A673 (cell line): Measurements from ENCODE around the gene SH3TC2. TPM values are rescaled to one million over a fixed set of nuclear protein-coding genes. Genes with fewer than 3 reads are reported as not detected.

Experiments
- BruUV-seq: library from RNA; stranded (reverse); fragments of 400-500 nt; replicated peaks from 2 replicates; lab custom pipeline; 2021; lab: Mats Ljungman, UMichigan
- CTCF ChIA-PET: fragments of 300-600 bp; sonication (Branson Sonifier 250); formaldehyde crosslinking; loops from one replicate; lab custom pipeline; 2022; ENCODE audit warnings: antibody characterized with exemption; lab: Charles Lee
- POLR2A ChIA-PET: fragments of 300-600 bp; sonication (Branson Sonifier 250); formaldehyde crosslinking; loops from one replicate; lab custom pipeline; 2022; ENCODE audit warnings: antibody characterized with exemption; ENCODE audit not compliant: low non-redundant PET; lab: Charles Lee
- DNase-seq: peaks from one replicate; pipeline ENCODE4 v3.0.0-alpha.2; 2015; ENCODE audit warnings: low spot score
- H3K27ac ChIP-seq: fragments of 200-600 bp; sonication (generic); 2 replicates; pipeline ENCODE4 v1.5.1; 2016; ENCODE audit warnings: mixed run types, low read depth, mild to moderate bottlenecking, mixed read lengths, antibody characterized with exemption, low read length; ENCODE audit not compliant: poor library complexity, severe bottlenecking
- H3K27me3 ChIP-seq: fragments of 200-600 bp; sonication (generic); replicated peaks from 2 replicates; pipeline ENCODE4 v1.6.1; 2017; ENCODE audit warnings: mixed run types, low read depth, mild to moderate bottlenecking, mixed read lengths, antibody characterized with exemption, low read length; ENCODE audit not compliant: insufficient read depth, poor library complexity
- H3K36me3 ChIP-seq: fragments of 200-600 bp; sonication (generic); 2 replicates; pipeline ENCODE4 v1.6.1; 2016; ENCODE audit warnings: mixed run types, mild to moderate bottlenecking, mixed read lengths, antibody characterized with exemption, low read length; ENCODE audit not compliant: insufficient read depth, poor library complexity, severe bottlenecking
- H3K4me1 ChIP-seq: fragments of 200-600 bp; sonication (generic); 2 replicates; pipeline ENCODE4 v1.6.1; 2017; ENCODE audit warnings: mixed run types, mild to moderate bottlenecking, mixed read lengths, antibody characterized with exemption, low read length; ENCODE audit not compliant: insufficient read depth, poor library complexity, severe bottlenecking
- H3K4me3 ChIP-seq: fragments of 200-600 bp; sonication (generic); 2 replicates; pipeline ENCODE4 v1.5.1; 2016; ENCODE audit warnings: low read depth, mixed run types, mild to moderate bottlenecking, mixed read lengths, low read length; ENCODE audit not compliant: poor library complexity, severe bottlenecking
- H3K9me3 ChIP-seq: fragments of 200-600 bp; sonication (generic); 2 replicates; pipeline ENCODE4 v1.6.1; 2016; ENCODE audit warnings: mixed run types, low read depth, mild to moderate bottlenecking, mixed read lengths, antibody characterized with exemption, low read length; ENCODE audit not compliant: poor library complexity, severe bottlenecking
- EZH2 ChIP-seq: fragments of 200-600 bp; sonication (generic); IDR thresholded peaks from 2 replicates; pipeline ENCODE4 v1.6.1; 2017; ENCODE audit warnings: borderline replicate concordance, low read depth, mild to moderate bottlenecking, mixed read lengths, antibody characterized with exemption, low read length; ENCODE audit not compliant: poor library complexity, severe bottlenecking
- intact Hi-C: fragments of 100-400 bp; cut with micrococcal nuclease; formaldehyde crosslinking; loops from one replicate; pipeline ENCODE4 v1.10.0; 2022; ENCODE audit not compliant: unreplicated experiment
- total RNA-seq: library from RNA; stranded (reverse); gene quantifications from 2 replicates; pipeline ENCODE4 v1.2.3, GENCODE V29; 2021
- TF ChIP-seq, protein P1 (sequence below): fragments of 300-800, 200-600 bp; sonication (generic); conservative IDR thresholded peaks from 2 replicates; pipeline ENCODE4 v1.5.1; 2017; ENCODE audit warnings: low read depth, mild to moderate bottlenecking, antibody characterized with exemption, low read length, moderate library complexity, mixed read lengths

Gene SH3TC2
- total RNA-seq, 1 experiment from 2014 or later = 2.5 TPM

DNA sequence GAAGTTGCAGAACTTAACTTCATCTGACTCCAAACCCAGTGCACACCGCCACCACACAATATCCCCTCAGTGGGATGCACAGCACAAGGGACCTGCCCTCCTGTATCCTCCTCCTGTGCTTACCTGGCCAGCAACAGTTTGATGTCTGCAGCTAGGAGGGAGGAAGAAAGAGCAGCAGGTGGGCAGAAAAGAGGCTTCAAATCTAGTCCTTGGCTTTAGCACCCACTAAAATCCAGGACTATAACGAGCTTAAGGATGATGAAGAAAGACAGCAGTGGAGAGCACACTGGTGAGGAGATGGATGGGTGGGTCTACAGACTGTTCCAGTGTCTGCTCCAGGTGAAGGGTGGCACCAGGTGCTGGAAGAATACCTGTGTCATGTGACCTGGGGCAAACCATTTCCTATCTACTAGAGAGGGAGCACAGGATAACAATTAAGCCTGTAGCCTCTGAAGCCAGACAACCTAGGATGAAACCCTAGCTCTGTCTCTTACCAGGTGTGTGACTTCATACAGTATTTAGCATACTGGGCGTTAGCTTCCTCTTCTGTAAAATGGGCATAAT is 100.0 kb downstream of the SH3TC2 start:
- H3K27ac ChIP-seq = no peak overlapping the region
- no peaks in the 10 kb centered on the region for H3K36me3 ChIP-seq
- H3K27me3 ChIP-seq = no peaks in the 10 kb centered on the region
- H3K9me3 ChIP-seq = no peaks in the 10 kb centered on the region
- no peaks in the 10 kb centered on the region for H3K4me1 ChIP-seq
- no peak overlapping the region for H3K4me3 ChIP-seq
- TF ChIP-seq EZH2 = no peak
- TF ChIP-seq, protein P1, sequence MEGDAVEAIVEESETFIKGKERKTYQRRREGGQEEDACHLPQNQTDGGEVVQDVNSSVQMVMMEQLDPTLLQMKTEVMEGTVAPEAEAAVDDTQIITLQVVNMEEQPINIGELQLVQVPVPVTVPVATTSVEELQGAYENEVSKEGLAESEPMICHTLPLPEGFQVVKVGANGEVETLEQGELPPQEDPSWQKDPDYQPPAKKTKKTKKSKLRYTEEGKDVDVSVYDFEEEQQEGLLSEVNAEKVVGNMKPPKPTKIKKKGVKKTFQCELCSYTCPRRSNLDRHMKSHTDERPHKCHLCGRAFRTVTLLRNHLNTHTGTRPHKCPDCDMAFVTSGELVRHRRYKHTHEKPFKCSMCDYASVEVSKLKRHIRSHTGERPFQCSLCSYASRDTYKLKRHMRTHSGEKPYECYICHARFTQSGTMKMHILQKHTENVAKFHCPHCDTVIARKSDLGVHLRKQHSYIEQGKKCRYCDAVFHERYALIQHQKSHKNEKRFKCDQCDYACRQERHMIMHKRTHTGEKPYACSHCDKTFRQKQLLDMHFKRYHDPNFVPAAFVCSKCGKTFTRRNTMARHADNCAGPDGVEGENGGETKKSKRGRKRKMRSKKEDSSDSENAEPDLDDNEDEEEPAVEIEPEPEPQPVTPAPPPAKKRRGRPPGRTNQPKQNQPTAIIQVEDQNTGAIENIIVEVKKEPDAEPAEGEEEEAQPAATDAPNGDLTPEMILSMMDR = no peak
- CTCF ChIA-PET = no interaction called here
- BruUV-seq = no TSS peak
- no peak for DNase-seq
- intact Hi-C loops = no loop called here
- POLR2A ChIA-PET = no interaction called here

GRCh38 chr5:148962200-148962550 is 100.7 kb downstream of the SH3TC2 start:
- intact Hi-C loops = no loop called here
- no peaks in the 10 kb centered on the region for H3K9me3 ChIP-seq
- no peak for DNase-seq
- H3K27ac ChIP-seq = no peak overlapping the region
- H3K4me3 ChIP-seq = no peak overlapping the region
- ChIA-PET POLR2A (no interaction called here), CTCF (no interaction called here)
- no peak for TF ChIP-seq EZH2
- TF ChIP-seq, protein P1 = no peak
- no peaks in the 10 kb centered on the region for H3K27me3 ChIP-seq
- BruUV-seq = no TSS peak
- H3K36me3 ChIP-seq = no peaks in the 10 kb centered on the region
- H3K4me1 ChIP-seq = no peaks in the 10 kb centered on the region

GRCh38 chr5:148961261-148962199 is 101.3 kb downstream of the SH3TC2 start:
- TF ChIP-seq, protein P1 = no peak
- no peak for TF ChIP-seq EZH2
- CTCF ChIA-PET = interaction anchor here (0.6 kb wide), 1 partner anchor 1211 kb away, joined by 4 read pairs; no protein-coding TSS in a partner anchor
- POLR2A ChIA-PET = no interaction called here
- H3K9me3 ChIP-seq = no peaks in the 10 kb centered on the region
- no peaks in the 10 kb centered on the region for H3K36me3 ChIP-seq
- no peak overlapping the region for H3K4me3 ChIP-seq
- H3K27me3 ChIP-seq = no peaks in the 10 kb centered on the region
- intact Hi-C loops = no loop called here
- H3K4me1 ChIP-seq = no peaks in the 10 kb centered on the region
- no TSS peak for BruUV-seq
- no peak for DNase-seq
- no peak overlapping the region for H3K27ac ChIP-seq
